Measurements from ENCODE around the gene EFCAB11. TPM values are rescaled to one million over a fixed set of nuclear protein-coding genes. Genes with fewer than 3 reads are reported as not detected.

Gene EFCAB11
- total and polyA plus RNA-seq, 2 donors (not counting 3 experiments of a cell fraction or from before 2014, with no cell fraction given): 2.8 to 6.3 TPM

GRCh38 chr14:89773151-89773550 lies 181.4 kb downstream of the EFCAB11 start:
- FAIRE-seq: no peak
- CTCF ChIA-PET: interaction anchor here (1.0 to 1.4 kb wide), 3 partner anchors 127 to 740 kb away, joined by 3 to 4 read pairs (median 3); no protein-coding TSS in a partner anchor

GRCh38 chr14:89771251-89771650 lies 183.3 kb downstream of the EFCAB11 start:
- peak; percentile 65 for FAIRE-seq
- no TSS peak for BruUV-seq (replicated peaks)
- Histone ChIP-seq H3K9me1 (replicated peaks; ENCODE audit: control insufficient read depth, extremely low read depth, insufficient read depth, low read length) (no peaks in the 10 kb centered on the region), H4K20me1 (replicated peaks; ENCODE audit: control insufficient read depth, extremely low read depth, insufficient read depth, low read length) (no peaks in the 10 kb centered on the region), H3K4me3 (replicated peaks in 1 of 3; ENCODE audit: insufficient read depth in 1 of 3, low read depth in 1 of 3, low read length in 3 of 3) (no peak overlapping the region), H3K9me3 (replicated peaks; ENCODE audit: control insufficient read depth, insufficient read depth, low read length) (no peaks in the 10 kb centered on the region), H3K27me3 (ENCODE audit: control insufficient read depth in 2 of 2, insufficient read depth in 2 of 2, low read length in 2 of 2) (no peaks in the 10 kb centered on the region), H3K27ac (ENCODE audit: insufficient read depth, low read depth, low read length) (no peak overlapping the region), H2AFZ (ENCODE audit: low read depth, low read length) (peak overlapping the region; percentile 64), H3K79me2 (ENCODE audit: control insufficient read depth, insufficient read depth, low read length) (no peaks in the 10 kb centered on the region), H3K4me1 (ENCODE audit: control insufficient read depth, extremely low read depth, insufficient read depth, low read length) (peaks cover 34% of the 10 kb centered on the region), H3K4me2 (ENCODE audit: insufficient read depth, low read length) (peak overlapping the region; percentile 75), H3K36me3 (ENCODE audit: control insufficient read depth in 2 of 2, extremely low read depth in 1 of 2, insufficient read depth in 2 of 2, low read length in 2 of 2) (no peaks in the 10 kb centered on the region), H3K9ac (replicated peaks; ENCODE audit: extremely low read depth, insufficient read depth, low read length) (no peak overlapping the region)
- peak; percentile 37 for TF ChIP-seq FOS (IDR thresholded peaks at IDR 0.05; ENCODE audit: borderline replicate concordance, insufficient read depth, low read length)
- no peak for TF ChIP-seq GATA2 (IDR thresholded peaks at IDR 0.05; ENCODE audit: insufficient read depth, insufficient read length, low read depth, low read length)
- DNase-seq (ENCODE audit: low read depth, low spot score): peak; percentile 41
- dilution Hi-C loops (cut with MboI; ENCODE audit: extremely low pct_ligation_motif_present, low sequenced_read_pairs) (no loop called here), intact Hi-C loops (cut with micrococcal nuclease) (loop anchor here (5.0 kb wide), 2 partner anchors 141 to 154 kb away; no protein-coding TSS in a partner anchor)
- POLR2A ChIA-PET: no interaction called here
- CTCF ChIA-PET: interaction anchor here (0.9 to 1.5 kb wide), 3 partner anchors 128 to 730 kb away, joined by 3 to 14 read pairs (median 4); no protein-coding TSS in a partner anchor

More at GRCh38 chr14:89773151-89773550, 181.4 kb downstream of the EFCAB11 start:
- Histone ChIP-seq H3K4me3 (replicated peaks in 1 of 3; ENCODE audit: insufficient read depth in 1 of 3, low read depth in 1 of 3, low read length in 3 of 3) (no peak overlapping the region), H3K36me3 (ENCODE audit: control insufficient read depth in 2 of 2, extremely low read depth in 1 of 2, insufficient read depth in 2 of 2, low read length in 2 of 2) (no peaks in the 10 kb centered on the region), H3K9me1 (replicated peaks; ENCODE audit: control insufficient read depth, extremely low read depth, insufficient read depth, low read length) (no peaks in the 10 kb centered on the region), H4K20me1 (replicated peaks; ENCODE audit: control insufficient read depth, extremely low read depth, insufficient read depth, low read length) (no peaks in the 10 kb centered on the region), H3K27ac (ENCODE audit: insufficient read depth, low read depth, low read length) (no peak overlapping the region), H3K4me1 (ENCODE audit: control insufficient read depth, extremely low read depth, insufficient read depth, low read length) (peaks cover 34% of the 10 kb centered on the region), H3K9me3 (replicated peaks; ENCODE audit: control insufficient read depth, insufficient read depth, low read length) (no peaks in the 10 kb centered on the region), H3K79me2 (ENCODE audit: control insufficient read depth, insufficient read depth, low read length) (no peaks in the 10 kb centered on the region), H3K27me3 (ENCODE audit: control insufficient read depth in 2 of 2, insufficient read depth in 2 of 2, low read length in 2 of 2) (no peaks in the 10 kb centered on the region), H3K4me2 (ENCODE audit: insufficient read depth, low read length) (no peak overlapping the region), H2AFZ (ENCODE audit: low read depth, low read length) (no peak overlapping the region), H3K9ac (replicated peaks; ENCODE audit: extremely low read depth, insufficient read depth, low read length) (no peak overlapping the region)
- no peak for DNase-seq (ENCODE audit: low read depth, low spot score)
- dilution Hi-C loops (cut with MboI; ENCODE audit: extremely low pct_ligation_motif_present, low sequenced_read_pairs) (no loop called here), intact Hi-C loops (cut with micrococcal nuclease) (loop anchor here (5.0 kb wide), 2 partner anchors 139 to 156 kb away; no protein-coding TSS in a partner anchor)
- POLR2A ChIA-PET: interaction anchor here (0.6 kb wide), 1 partner anchor 325 kb away, joined by 5 read pairs; no protein-coding TSS in a partner anchor
- TF ChIP-seq JUN (IDR thresholded peaks at IDR 0.05; ENCODE audit: borderline replicate concordance, insufficient read depth, insufficient read length, low read depth) (no peak), POLR2AphosphoS5 (IDR thresholded peaks at IDR 0.05; ENCODE audit: insufficient read depth, low read depth, low read length) (no peak), MAX (IDR thresholded peaks at IDR 0.05; ENCODE audit: insufficient read depth, insufficient read length) (no peak), EZH2 (IDR thresholded peaks at IDR 0.05; ENCODE audit: borderline replicate concordance, low read depth, low read length, severe bottlenecking) (no peak), MYC (IDR thresholded peaks at IDR 0.05; ENCODE audit: low read depth, low read length) (no peak), GATA2 (IDR thresholded peaks at IDR 0.05; ENCODE audit: insufficient read depth, insufficient read length, low read depth, low read length) (no peak), POLR2A (IDR thresholded peaks at IDR 0.05; ENCODE audit: low read depth, low read length) (no peak), FOS (IDR thresholded peaks at IDR 0.05; ENCODE audit: borderline replicate concordance, insufficient read depth, low read length) (no peak)
- no TSS peak for BruUV-seq (replicated peaks)

Data from endothelial cell of umbilical vein (primary cell).